Liver (tissue), 3 donors: ENCODE data around the gene PHF20.

Experiments used
- CTCF ChIP-seq: fragments of 150-350 bp; IDR thresholded peaks from 2 replicates; pipeline ENCODE4 v1.5.1; 2017; ENCODE audit warnings: improper control_type of control experiment, low read depth, low read length; ENCODE audit not compliant: missing input control
- EGR1 ChIP-seq, 2 donors: IDR thresholded peaks; 2 replicates each; pipeline ENCODE4 v1.6.1; 2016 to 2018; ENCODE audit warnings: antibody characterized with exemption in 2 of 2, low read depth in 2 of 2
- FOXA1 ChIP-seq: IDR thresholded peaks from 2 replicates; pipeline ENCODE4 v1.6.1; 2016; ENCODE audit warnings: antibody characterized with exemption
- GABPA ChIP-seq, 2 donors: IDR thresholded peaks in 1 of 2; conservative IDR thresholded peaks in 1 of 2; 2 replicates each; pipeline ENCODE4 v1.6.1; 2016; ENCODE audit warnings: antibody characterized with exemption in 2 of 2, mild to moderate bottlenecking in 1 of 2, moderate library complexity in 1 of 2
- RAD21 ChIP-seq, 2 donors: IDR thresholded peaks; 2 replicates each; pipeline ENCODE4 v1.6.1; 2016; ENCODE audit warnings: antibody characterized with exemption in 2 of 2, mild to moderate bottlenecking in 2 of 2
- REST ChIP-seq: IDR thresholded peaks from 2 replicates; pipeline ENCODE4 v1.6.1; 2016; ENCODE audit warnings: antibody characterized with exemption, mild to moderate bottlenecking
- YY1 ChIP-seq: IDR thresholded peaks from 2 replicates; pipeline ENCODE4 v1.6.1; 2016; ENCODE audit warnings: antibody characterized with exemption, mild to moderate bottlenecking
- donor health status: healthy.
- donor health status: healthy.

GRCh38 chr20:35791821-35792220 lies 20.0 kb downstream of the PHF20 start:
- TF ChIP-seq REST (no peak), YY1 (no peak), RAD21 (IDR thresholded peaks at IDR 0.05) (no peak), CTCF (no peak), EGR1 (IDR thresholded peaks at IDR 0.05; ENCODE audit: low read depth in 2 of 2) (no peak), GABPA (IDR thresholded peaks at IDR 0.05 in 1 of 2, conservative IDR thresholded peaks at IDR 0.05 in 1 of 2) (no peak), FOXA1 (no peak)
